Peyer's patch (tissue), 4 donors: ENCODE data around the gene RAD17.

Experiments used
- POLR2A ChIP-seq, 2 donors: fragments of 450-650 bp; IDR thresholded peaks; one replicate each; pipeline ENCODE4 v1.5.1; 2017; ENCODE audit warnings: antibody characterized with exemption in 2 of 2, mild to moderate bottlenecking in 2 of 2, moderate library complexity in 2 of 2
- TF ChIP-seq, protein P1 (sequence below), 6 experiments: fragments of 450-650 bp in 4 of 6; fragments of 200-600 bp in 2 of 6; sonication (generic) in 1 of 6; IDR thresholded peaks; one replicate each; pipeline ENCODE4 v1.5.1; 2017 to 2019; ENCODE audit warnings: antibody characterized with exemption in 6 of 6, mild to moderate bottlenecking in 3 of 6, moderate library complexity in 1 of 6

DNA sequence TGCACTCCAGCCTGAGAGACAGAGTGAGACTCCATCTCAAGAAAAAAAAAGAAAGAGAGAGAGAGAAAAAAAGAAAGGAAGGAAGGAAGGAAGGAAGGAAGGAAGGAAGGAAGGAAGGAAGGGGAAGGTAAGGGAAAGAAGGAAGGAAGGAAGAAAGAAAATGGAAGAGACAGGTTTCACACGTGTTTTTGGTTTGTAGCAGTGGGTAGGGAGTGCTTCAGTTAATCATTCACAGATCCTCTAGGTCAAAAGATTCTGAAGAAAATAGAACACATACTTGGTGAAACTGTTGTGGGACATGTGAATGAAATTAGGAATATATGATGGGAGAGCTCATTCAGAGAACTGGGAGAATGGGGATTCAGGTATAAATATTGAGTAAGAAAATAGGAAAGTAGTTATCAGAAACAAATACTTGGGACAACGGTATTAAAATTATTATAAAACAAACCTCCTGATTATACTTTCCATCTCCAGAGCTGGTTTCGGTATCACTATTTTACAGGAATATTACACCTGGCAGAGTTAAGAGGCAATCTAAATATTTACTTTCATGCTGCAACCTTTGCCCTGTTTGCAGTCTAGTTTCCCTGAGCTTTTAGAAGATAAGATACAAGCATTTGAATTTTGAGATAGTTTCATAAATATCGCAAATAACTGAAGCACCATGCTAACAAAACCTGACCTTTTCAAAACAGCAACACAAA, 82.5 kb downstream of the RAD17 start:
- TF ChIP-seq, protein P1, sequence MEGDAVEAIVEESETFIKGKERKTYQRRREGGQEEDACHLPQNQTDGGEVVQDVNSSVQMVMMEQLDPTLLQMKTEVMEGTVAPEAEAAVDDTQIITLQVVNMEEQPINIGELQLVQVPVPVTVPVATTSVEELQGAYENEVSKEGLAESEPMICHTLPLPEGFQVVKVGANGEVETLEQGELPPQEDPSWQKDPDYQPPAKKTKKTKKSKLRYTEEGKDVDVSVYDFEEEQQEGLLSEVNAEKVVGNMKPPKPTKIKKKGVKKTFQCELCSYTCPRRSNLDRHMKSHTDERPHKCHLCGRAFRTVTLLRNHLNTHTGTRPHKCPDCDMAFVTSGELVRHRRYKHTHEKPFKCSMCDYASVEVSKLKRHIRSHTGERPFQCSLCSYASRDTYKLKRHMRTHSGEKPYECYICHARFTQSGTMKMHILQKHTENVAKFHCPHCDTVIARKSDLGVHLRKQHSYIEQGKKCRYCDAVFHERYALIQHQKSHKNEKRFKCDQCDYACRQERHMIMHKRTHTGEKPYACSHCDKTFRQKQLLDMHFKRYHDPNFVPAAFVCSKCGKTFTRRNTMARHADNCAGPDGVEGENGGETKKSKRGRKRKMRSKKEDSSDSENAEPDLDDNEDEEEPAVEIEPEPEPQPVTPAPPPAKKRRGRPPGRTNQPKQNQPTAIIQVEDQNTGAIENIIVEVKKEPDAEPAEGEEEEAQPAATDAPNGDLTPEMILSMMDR (IDR thresholded peaks at IDR 0.05) = no peak
- TF ChIP-seq POLR2A (IDR thresholded peaks at IDR 0.05) = no peak
